GM12873 (cell line): ENCODE measurements around the gene MACROD1.

Experiments
- TF ChIP-seq, protein P1 (sequence below): IDR thresholded peaks from 2 replicates; pipeline ENCODE4 v1.5.1; 2012; ENCODE audit warnings: low read depth, mild to moderate bottlenecking, moderate library complexity, low read length, control low read depth; ENCODE audit not compliant: insufficient read depth; ENCODE audit errors: missing control alignments

MACROD1 gene

DNA sequence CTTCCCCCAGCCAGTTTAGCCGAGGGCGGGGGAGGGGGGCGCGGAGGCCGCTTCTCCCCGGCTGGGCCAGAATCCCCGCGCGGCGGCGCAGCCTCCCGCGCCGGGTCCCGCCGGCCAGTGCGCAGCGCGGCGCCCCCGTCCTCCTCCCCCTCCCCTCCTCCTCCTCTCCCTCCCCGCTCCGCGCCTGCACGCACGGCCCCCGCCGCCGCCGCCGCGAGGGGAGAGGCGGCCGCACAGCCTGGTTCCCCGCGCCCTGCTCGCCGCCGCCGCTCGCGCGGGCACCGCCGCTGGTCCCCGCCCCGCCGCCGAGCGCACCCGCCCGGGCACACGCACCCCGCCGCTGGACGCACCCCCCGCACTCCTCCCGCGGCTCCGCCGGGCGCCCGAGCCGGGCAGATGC lies 130.3 kb downstream of the MACROD1 start, which contains the start of gene FLRT1:
Gene FLRT1, plus strand, starts transcription at position 356 of the 400 bp plus-strand sequence. CDS start 80,337 bp downstream, outside the sequence.
- TF ChIP-seq, protein P1, sequence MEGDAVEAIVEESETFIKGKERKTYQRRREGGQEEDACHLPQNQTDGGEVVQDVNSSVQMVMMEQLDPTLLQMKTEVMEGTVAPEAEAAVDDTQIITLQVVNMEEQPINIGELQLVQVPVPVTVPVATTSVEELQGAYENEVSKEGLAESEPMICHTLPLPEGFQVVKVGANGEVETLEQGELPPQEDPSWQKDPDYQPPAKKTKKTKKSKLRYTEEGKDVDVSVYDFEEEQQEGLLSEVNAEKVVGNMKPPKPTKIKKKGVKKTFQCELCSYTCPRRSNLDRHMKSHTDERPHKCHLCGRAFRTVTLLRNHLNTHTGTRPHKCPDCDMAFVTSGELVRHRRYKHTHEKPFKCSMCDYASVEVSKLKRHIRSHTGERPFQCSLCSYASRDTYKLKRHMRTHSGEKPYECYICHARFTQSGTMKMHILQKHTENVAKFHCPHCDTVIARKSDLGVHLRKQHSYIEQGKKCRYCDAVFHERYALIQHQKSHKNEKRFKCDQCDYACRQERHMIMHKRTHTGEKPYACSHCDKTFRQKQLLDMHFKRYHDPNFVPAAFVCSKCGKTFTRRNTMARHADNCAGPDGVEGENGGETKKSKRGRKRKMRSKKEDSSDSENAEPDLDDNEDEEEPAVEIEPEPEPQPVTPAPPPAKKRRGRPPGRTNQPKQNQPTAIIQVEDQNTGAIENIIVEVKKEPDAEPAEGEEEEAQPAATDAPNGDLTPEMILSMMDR: no peak

DNA sequence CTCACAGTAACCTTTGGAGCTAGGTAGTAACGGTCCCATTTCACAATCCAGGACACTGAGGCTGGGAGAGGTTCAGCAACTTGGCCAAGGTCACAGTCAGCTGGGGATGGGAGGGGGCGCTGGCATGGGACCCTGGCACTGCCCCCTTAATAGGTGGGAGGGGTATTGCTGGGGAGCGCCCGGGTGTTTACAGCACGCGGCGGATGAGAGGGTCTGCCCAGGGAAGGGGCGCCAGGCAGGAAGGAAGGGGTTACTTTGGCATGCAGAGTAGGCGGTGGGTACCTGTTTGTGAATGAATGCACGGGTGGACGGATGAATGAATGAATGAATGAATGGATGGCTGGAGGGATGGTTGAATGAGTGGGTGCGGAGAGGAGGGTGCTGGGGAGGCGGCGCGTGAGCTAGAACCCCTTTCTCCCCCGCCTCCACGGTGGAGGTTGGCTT lies 130.8 kb downstream of the MACROD1 start:
- TF ChIP-seq, protein P1: no peak

DNA sequence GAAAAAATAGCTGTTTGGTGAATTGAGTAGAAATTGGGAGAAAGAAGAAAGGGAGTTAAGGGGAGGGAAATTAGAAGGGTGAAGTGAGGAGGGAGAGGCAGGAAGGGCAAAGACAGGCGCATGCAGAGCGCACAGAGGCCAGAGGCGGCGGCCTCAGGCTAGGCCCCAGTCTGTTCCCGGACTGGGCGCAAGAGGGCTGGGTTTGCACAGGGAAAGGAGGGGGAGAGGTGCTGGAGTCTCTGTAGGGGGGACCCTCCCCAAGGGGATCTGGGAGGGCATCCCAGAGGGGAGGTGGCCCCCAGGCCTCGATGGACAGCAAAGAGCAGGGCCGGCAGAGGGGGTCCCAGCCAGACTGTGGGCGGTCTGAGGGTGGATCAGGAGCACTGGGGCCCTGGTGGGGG lies 131.5 kb downstream of the MACROD1 start:
- TF ChIP-seq, protein P1: no peak

DNA sequence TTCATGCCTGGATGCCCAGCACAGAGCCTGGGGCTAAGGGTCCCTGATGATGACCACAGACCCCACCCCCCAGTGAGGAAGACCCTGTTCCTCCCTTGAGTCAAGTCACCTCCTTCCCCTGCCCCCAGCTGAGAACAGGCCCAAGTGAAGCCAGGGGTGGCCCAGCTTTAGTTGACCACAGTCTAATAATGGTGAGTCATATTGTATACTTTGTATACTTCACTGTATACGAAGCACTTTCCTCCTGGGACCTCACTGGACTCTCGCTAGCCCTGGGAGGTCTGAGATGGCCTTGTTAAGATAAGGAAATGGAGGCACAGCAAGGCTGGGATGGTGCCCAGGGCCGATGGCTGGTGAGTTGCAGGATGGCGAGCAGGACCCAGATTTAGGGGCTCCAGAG lies 133.9 kb downstream of the MACROD1 start:
- TF ChIP-seq, protein P1: no peak

DNA sequence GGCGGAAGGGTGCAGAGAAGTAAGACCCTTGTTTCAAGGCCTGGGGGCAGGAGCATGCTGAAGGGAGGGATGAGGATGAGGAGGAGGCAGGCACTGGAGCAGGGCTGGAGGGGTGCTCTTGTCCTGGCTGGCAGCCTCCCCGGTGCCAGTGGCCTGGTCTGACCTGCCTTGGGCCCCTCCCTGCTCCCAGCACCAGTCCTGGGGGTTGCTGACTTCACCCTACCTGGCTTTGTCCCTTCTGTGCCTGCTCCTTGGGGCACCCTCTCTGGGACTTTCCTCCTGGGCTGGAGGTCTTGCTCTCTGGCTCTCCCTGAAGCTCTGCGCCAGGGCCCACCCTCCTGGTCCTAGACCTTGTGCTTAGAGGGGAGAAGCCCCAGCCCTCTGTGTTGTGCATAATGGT lies 134.9 kb downstream of the MACROD1 start:
- TF ChIP-seq, protein P1: no peak

DNA sequence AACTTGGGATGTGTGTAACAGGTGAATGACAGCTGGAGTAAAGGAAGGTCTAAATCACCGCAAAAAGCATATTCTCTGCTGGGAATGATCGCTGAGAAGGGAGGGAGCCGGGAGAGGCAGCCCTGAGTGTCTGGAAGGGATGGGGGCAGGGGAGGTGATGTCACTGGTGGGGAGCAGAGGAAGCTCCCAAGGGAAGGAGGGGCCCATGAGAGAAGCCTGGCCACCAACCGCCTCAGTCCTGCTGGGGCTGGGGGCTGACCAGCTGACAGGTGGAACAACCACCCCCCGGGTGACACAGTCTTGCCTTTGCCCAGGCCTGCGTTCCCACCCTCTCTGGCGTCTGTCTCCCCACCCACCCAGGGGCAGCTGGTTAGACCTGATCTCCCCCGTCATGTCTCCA lies 136.1 kb downstream of the MACROD1 start:
- TF ChIP-seq, protein P1: no peak

DNA sequence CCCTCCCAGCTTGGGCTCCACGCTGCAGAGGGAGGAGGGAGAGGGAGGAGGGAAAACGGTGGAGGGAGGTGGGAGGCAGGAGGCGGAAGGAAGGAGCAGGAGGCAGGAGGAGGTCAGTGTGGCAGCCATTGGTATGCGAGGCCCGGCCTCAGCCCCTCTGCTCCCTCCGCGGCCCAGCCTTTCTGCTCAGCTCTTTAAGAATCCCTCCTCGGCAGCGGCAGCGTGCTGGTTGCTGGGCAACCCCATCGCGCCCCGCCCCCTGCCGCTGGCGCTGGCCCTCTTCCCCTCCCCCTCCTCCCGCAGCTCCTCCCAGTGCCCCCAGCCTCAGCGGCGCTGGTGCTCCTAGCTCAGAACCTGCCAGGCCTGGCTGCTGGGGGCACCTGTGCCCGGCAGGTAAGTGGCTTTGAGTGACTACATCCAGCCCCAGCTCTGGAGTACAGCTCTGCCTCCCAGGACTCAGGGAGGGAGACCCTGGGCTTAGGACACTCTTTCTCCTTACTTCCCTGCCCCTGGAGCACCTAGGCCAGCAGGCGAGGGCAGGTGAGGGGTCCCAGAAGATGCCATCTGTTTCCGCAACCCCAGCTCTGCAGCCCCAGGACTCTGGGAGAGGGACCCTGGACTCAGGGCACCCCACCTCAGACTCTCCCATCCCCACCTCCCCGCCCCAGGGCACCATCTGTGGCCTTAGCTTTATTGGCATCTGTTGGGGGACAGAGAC lies 137.4 kb downstream of the MACROD1 start:
- TF ChIP-seq, protein P1: no peak
